ENCODE data around the gene ZNF74. TPM values are rescaled to one million over a fixed set of nuclear protein-coding genes. Genes with fewer than 3 reads are reported as not detected.

ZNF74 gene
- total and polyA plus RNA-seq, 2 donors (not counting 1 experiment from before 2014, with no cell fraction given): 11.6 TPM

- WGBS (ENCODE audit: insufficient coverage): 91% methylated on average over 6 of the region's 10 CpGs
- intact Hi-C loops (cut with micrococcal nuclease): no loop called here
- DNase-seq (no peak), ATAC-seq (ENCODE audit: low read depth) (no peak)
- no peaks in the 10 kb centered on the region for H3K4me1 Mint-ChIP-seq
- H4K20me1 ChIP-seq (ENCODE audit: control insufficient read depth, insufficient read depth, low read length, poor library complexity, severe bottlenecking): no peaks in the 10 kb centered on the region
- H3K4me2 ChIP-seq (replicated peaks; ENCODE audit: low read depth, low read length, poor library complexity, severe bottlenecking): no peak overlapping the region
- H3K79me2 ChIP-seq (ENCODE audit: control insufficient read depth, insufficient read depth, low read length): no peaks in the 10 kb centered on the region
- H3K9me3 ChIP-seq (ENCODE audit: control extremely low read depth in 1 of 3, control insufficient read depth in 2 of 3, insufficient read depth in 1 of 3, low read length in 2 of 3): no peaks in the 10 kb centered on the region
- H3K4me3 ChIP-seq (ENCODE audit: control extremely low read depth in 1 of 5, extremely low read depth in 1 of 5, insufficient read depth in 1 of 5, low read depth in 2 of 5, low read length in 4 of 5): no peak overlapping the region
- POLR2A ChIA-PET: no interaction called here
- no peaks in the 10 kb centered on the region for H3K27me3 ChIP-seq (replicated peaks in 1 of 4; ENCODE audit: control extremely low read depth in 1 of 4, control insufficient read depth in 3 of 4, insufficient read depth in 4 of 4, low read length in 3 of 4)
- CTCF ChIA-PET: interaction anchor here (1.5 kb wide), 1 partner anchor 44 kb away, joined by 4 read pairs; no protein-coding TSS in a partner anchor
- no peak overlapping the region for H3K27ac Mint-ChIP-seq
- H3K27ac ChIP-seq (ENCODE audit: low read length in 2 of 2): no peak overlapping the region
- H3K4me3 Mint-ChIP-seq: no peak overlapping the region
- H2AFZ ChIP-seq (ENCODE audit: insufficient read depth, low read depth, low read length, poor library complexity, severe bottlenecking): no peak overlapping the region
- no peaks in the 10 kb centered on the region for H3K9me3 Mint-ChIP-seq (ENCODE audit: insufficient read depth)
- no peaks in the 10 kb centered on the region for H3K27me3 Mint-ChIP-seq
- H3K9ac ChIP-seq (ENCODE audit: low read length): no peak overlapping the region
- H3K4me1 ChIP-seq (ENCODE audit: control insufficient read depth in 2 of 2, insufficient read depth in 2 of 2, low read length in 2 of 2): no peaks in the 10 kb centered on the region
- TF ChIP-seq CTCF (IDR thresholded peaks at IDR 0.05) (no peak), EZH2 (IDR thresholded peaks at IDR 0.05; ENCODE audit: borderline replicate concordance, insufficient read depth, low read depth, low read length, poor library complexity, severe bottlenecking) (no peak)
- H3K36me3 ChIP-seq (replicated peaks in 1 of 2; ENCODE audit: control extremely low read depth in 1 of 2, control insufficient read depth in 1 of 2, extremely low read depth in 1 of 2, insufficient read depth in 2 of 2, low read length in 1 of 2): no peaks in the 10 kb centered on the region
Measured at GRCh38 chr22:20412474-20413216, 18.7 kb downstream of the ZNF74 start.

GRCh38 chr22:20413217-20414058, 19.5 kb downstream of the ZNF74 start:
- H3K4me1 Mint-ChIP-seq: peaks cover 3% of the 10 kb centered on the region
- H3K27me3 Mint-ChIP-seq: no peaks in the 10 kb centered on the region
- peaks cover 0 to 3% of the 10 kb centered on the region in 2 donors for H3K4me1 ChIP-seq (ENCODE audit: control insufficient read depth in 2 of 2, insufficient read depth in 2 of 2, low read length in 2 of 2)
- no peaks in the 10 kb centered on the region for H3K9me3 ChIP-seq (ENCODE audit: control extremely low read depth in 1 of 3, control insufficient read depth in 2 of 3, insufficient read depth in 1 of 3, low read length in 2 of 3)
- no peak overlapping the region for H3K4me2 ChIP-seq (replicated peaks; ENCODE audit: low read depth, low read length, poor library complexity, severe bottlenecking)
- no peak overlapping the region for H2AFZ ChIP-seq (ENCODE audit: insufficient read depth, low read depth, low read length, poor library complexity, severe bottlenecking)
- TF ChIP-seq EZH2 (IDR thresholded peaks at IDR 0.05; ENCODE audit: borderline replicate concordance, insufficient read depth, low read depth, low read length, poor library complexity, severe bottlenecking) (no peak), CTCF (IDR thresholded peaks at IDR 0.05) (no peak)
- no peaks in the 10 kb centered on the region for H3K27me3 ChIP-seq (replicated peaks in 1 of 4; ENCODE audit: control extremely low read depth in 1 of 4, control insufficient read depth in 3 of 4, insufficient read depth in 4 of 4, low read length in 3 of 4)
- H3K36me3 ChIP-seq (replicated peaks in 1 of 2; ENCODE audit: control extremely low read depth in 1 of 2, control insufficient read depth in 1 of 2, extremely low read depth in 1 of 2, insufficient read depth in 2 of 2, low read length in 1 of 2): no peaks in the 10 kb centered on the region
- no peak overlapping the region for H3K4me3 Mint-ChIP-seq
- POLR2A ChIA-PET: no interaction called here
- no peak overlapping the region for H3K27ac ChIP-seq (ENCODE audit: low read length in 2 of 2)
- CTCF ChIA-PET: no interaction called here
- DNase-seq: no peak
- no peak for ATAC-seq (ENCODE audit: low read depth)
- no peak overlapping the region for H3K4me3 ChIP-seq (ENCODE audit: control extremely low read depth in 1 of 5, extremely low read depth in 1 of 5, insufficient read depth in 1 of 5, low read depth in 2 of 5, low read length in 4 of 5)
- no peak overlapping the region for H3K9ac ChIP-seq (ENCODE audit: low read length)
- no peak overlapping the region for H3K27ac Mint-ChIP-seq
- 100% methylated on average over 7 of the region's 9 CpGs for WGBS (ENCODE audit: insufficient coverage)
- intact Hi-C loops (cut with micrococcal nuclease): no loop called here
- H3K79me2 ChIP-seq (ENCODE audit: control insufficient read depth, insufficient read depth, low read length): no peaks in the 10 kb centered on the region
- no peaks in the 10 kb centered on the region for H3K9me3 Mint-ChIP-seq (ENCODE audit: insufficient read depth)
- H4K20me1 ChIP-seq (ENCODE audit: control insufficient read depth, insufficient read depth, low read length, poor library complexity, severe bottlenecking): no peaks in the 10 kb centered on the region

Data from B cell (primary cell).